GM18498 (cell line): ENCODE data around the gene FAM184B.

ENCODE experiments used
- ATAC-seq: cut with Tn5 transposase; IDR thresholded peaks from one replicate; pipeline ENCODE4 v1.9.1; 2021; ENCODE audit warnings: mild to moderate bottlenecking, moderate library complexity; ENCODE audit not compliant: unreplicated experiment

FAM184B gene

GRCh38 chr4:17778431-17778830 lies 3.0 kb downstream of the FAM184B start:
- no peak for ATAC-seq

GRCh38 chr4:17773135-17773698 lies 8.2 kb downstream of the FAM184B start:
- no peak for ATAC-seq

GRCh38 chr4:17771284-17771908 lies 10.0 kb downstream of the FAM184B start:
- ATAC-seq = no peak

- no peak for ATAC-seq
Observed at GRCh38 chr4:17770845-17771244, 10.6 kb downstream of the FAM184B start.

GRCh38 chr4:17769406-17770174 lies 11.8 kb downstream of the FAM184B start:
- ATAC-seq = no peak

- no peak for ATAC-seq
Observed at GRCh38 chr4:17766826-17767458, 14.5 kb downstream of the FAM184B start.

- no peak for ATAC-seq
Observed at GRCh38 chr4:17765514-17766286, 15.7 kb downstream of the FAM184B start.

- no peak for ATAC-seq
Observed at GRCh38 chr4:17763931-17764330, 17.5 kb downstream of the FAM184B start.

- no peak for ATAC-seq
Observed at GRCh38 chr4:17763416-17763815, 18.0 kb downstream of the FAM184B start.

GRCh38 chr4:17762726-17763125 lies 18.7 kb downstream of the FAM184B start:
- no peak for ATAC-seq

GRCh38 chr4:17761062-17761461 lies 20.4 kb downstream of the FAM184B start:
- ATAC-seq = no peak

GRCh38 chr4:17760626-17761025 lies 20.8 kb downstream of the FAM184B start:
- ATAC-seq = no peak

GRCh38 chr4:17758485-17758884 lies 22.9 kb downstream of the FAM184B start:
- ATAC-seq = no peak

- ATAC-seq = no peak
Observed at GRCh38 chr4:17757621-17758020, 23.8 kb downstream of the FAM184B start.

GRCh38 chr4:17753646-17754045 lies 27.8 kb downstream of the FAM184B start:
- ATAC-seq = no peak

GRCh38 chr4:17740702-17741101 lies 40.7 kb downstream of the FAM184B start:
- no peak for ATAC-seq

GRCh38 chr4:17736484-17736883 lies 44.9 kb downstream of the FAM184B start:
- ATAC-seq = no peak

- ATAC-seq = no peak
Observed at GRCh38 chr4:17726911-17727310, 54.5 kb downstream of the FAM184B start.

GRCh38 chr4:17723648-17724047 lies 57.8 kb downstream of the FAM184B start:
- no peak for ATAC-seq

GRCh38 chr4:17722356-17722700 lies 59.1 kb downstream of the FAM184B start:
- no peak for ATAC-seq
